HG02870 (cell line): ENCODE measurements around the gene ALKBH4.
"Not testable (repeated sequence)": the region's sequence is repeated elsewhere in the genome, so short reads cannot be mapped to it uniquely, and the experiment has no call there.

Experiments
- ATAC-seq: cut with Tn5 transposase; IDR thresholded peaks from one replicate; pipeline ENCODE4 v1.9.1; 2021; ENCODE audit warnings: mild to moderate bottlenecking, moderate library complexity; ENCODE audit not compliant: unreplicated experiment

The ALKBH4 gene

GRCh38 chr7:102455596-102455995 is 9.1 kb downstream of the ALKBH4 start:
- no peak for ATAC-seq

- not testable (repeated sequence) for ATAC-seq
Measured at GRCh38 chr7:102454932-102455331, 9.7 kb downstream of the ALKBH4 start.

GRCh38 chr7:102454468-102454867 is 10.2 kb downstream of the ALKBH4 start:
- no peak for ATAC-seq

GRCh38 chr7:102453319-102453718 is 11.3 kb downstream of the ALKBH4 start:
- ATAC-seq, result no peak

- ATAC-seq, result no peak
Measured at GRCh38 chr7:102452451-102452850, 12.2 kb downstream of the ALKBH4 start.

- no peak for ATAC-seq
Measured at GRCh38 chr7:102451371-102452054, 13.2 kb downstream of the ALKBH4 start.

- ATAC-seq, result no peak
Measured at GRCh38 chr7:102450242-102450641, 14.4 kb downstream of the ALKBH4 start.

- no peak for ATAC-seq
Measured at GRCh38 chr7:102449136-102449535, 15.5 kb downstream of the ALKBH4 start.

GRCh38 chr7:102447311-102447710 is 17.4 kb downstream of the ALKBH4 start:
- no peak for ATAC-seq

GRCh38 chr7:102446387-102447156 is 18.1 kb downstream of the ALKBH4 start:
- ATAC-seq, result no peak

- no peak for ATAC-seq
Measured at GRCh38 chr7:102445674-102446071, 19.0 kb downstream of the ALKBH4 start.

- peak; percentile 47 for ATAC-seq
Measured at GRCh38 chr7:102444961-102445673, 19.5 kb downstream of the ALKBH4 start.

GRCh38 chr7:102439963-102440795 is 24.5 kb downstream of the ALKBH4 start:
- ATAC-seq, result no peak

GRCh38 chr7:102436118-102436517 is 28.5 kb downstream of the ALKBH4 start:
- no peak for ATAC-seq

- no peak for ATAC-seq
Measured at GRCh38 chr7:102434039-102434486, 30.6 kb downstream of the ALKBH4 start.

GRCh38 chr7:102433219-102434038 is 31.2 kb downstream of the ALKBH4 start, which contains the start of gene ORAI2:
ORAI2 (plus strand) TSS chr7:102433575; CDS start chr7:102438957, 5,382 bp downstream.
- peak; percentile 58 for ATAC-seq

- peak; percentile 11 for ATAC-seq
Measured at GRCh38 chr7:102432442-102433218, 32.0 kb downstream of the ALKBH4 start.

GRCh38 chr7:102431617-102432298 is 32.9 kb downstream of the ALKBH4 start:
- no peak for ATAC-seq
